ENCODE results near the gene NEDD4L. TPM values are rescaled to one million over a fixed set of nuclear protein-coding genes. Genes with fewer than 3 reads are reported as not detected.

The NEDD4L gene
- total and polyA plus RNA-seq, 2 experiments from 2014 or later, result 36.2 to 72.3 TPM

DNA sequence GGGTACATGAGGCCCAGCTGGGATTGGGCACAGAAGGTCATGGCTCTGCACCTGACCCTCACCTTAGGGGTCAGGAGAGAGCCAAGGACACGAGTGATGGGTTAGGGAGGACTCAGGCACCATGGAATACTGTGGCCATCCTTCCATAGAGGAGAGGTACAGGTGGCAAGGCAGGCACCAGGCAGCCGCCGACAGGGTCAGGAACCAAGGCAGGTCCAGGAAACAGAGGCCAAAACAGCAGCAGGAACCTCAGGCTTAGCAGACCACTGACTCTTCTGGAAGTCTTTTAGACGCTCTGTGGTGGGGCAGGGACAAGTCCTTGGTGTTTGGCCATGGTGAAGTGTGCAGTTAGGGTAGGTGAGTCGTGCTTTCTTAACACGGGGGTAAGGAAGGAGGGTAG is 128.0 kb downstream of the NEDD4L start:
- peaks cover 24% of the 10 kb centered on the region for H3K4me1 Mint-ChIP-seq
- H3K27ac ChIP-seq (ENCODE audit: low read depth), result no peak overlapping the region
- no peak overlapping the region for H3K4me3 ChIP-seq
- H3K9me2 ChIP-seq (ENCODE audit: insufficient read depth), result no peaks in the 10 kb centered on the region
- H3K36me3 Mint-ChIP-seq (ENCODE audit: low read depth), result peaks cover 4% of the 10 kb centered on the region; the same call in 2 of the 3 replicates
- peaks cover 14% of the 10 kb centered on the region for H3K4me1 ChIP-seq (ENCODE audit: insufficient read depth)
- no peak overlapping the region for H2AFZ ChIP-seq
- DNase-seq (ENCODE audit: low spot score) (no peak), ATAC-seq (no peak)
- H3K4me2 ChIP-seq, result no peak overlapping the region
- peaks cover 4% of the 10 kb centered on the region for H3K27me3 Mint-ChIP-seq (ENCODE audit: insufficient read depth, low read depth, poor library complexity)
- TF ChIP-seq CREB1 (CRISPR knock-in tag; IDR thresholded peaks at IDR 0.05; ENCODE audit: low read depth) (no peak), STAT1 (IDR thresholded peaks at IDR 0.05; ENCODE audit: unreplicated experiment) (no peak), ZNF462 (CRISPR knock-in tag; IDR thresholded peaks at IDR 0.05) (no peak), REST (IDR thresholded peaks at IDR 0.05; ENCODE audit: unreplicated experiment) (no peak)
- TF ChIP-seq, protein P1, sequence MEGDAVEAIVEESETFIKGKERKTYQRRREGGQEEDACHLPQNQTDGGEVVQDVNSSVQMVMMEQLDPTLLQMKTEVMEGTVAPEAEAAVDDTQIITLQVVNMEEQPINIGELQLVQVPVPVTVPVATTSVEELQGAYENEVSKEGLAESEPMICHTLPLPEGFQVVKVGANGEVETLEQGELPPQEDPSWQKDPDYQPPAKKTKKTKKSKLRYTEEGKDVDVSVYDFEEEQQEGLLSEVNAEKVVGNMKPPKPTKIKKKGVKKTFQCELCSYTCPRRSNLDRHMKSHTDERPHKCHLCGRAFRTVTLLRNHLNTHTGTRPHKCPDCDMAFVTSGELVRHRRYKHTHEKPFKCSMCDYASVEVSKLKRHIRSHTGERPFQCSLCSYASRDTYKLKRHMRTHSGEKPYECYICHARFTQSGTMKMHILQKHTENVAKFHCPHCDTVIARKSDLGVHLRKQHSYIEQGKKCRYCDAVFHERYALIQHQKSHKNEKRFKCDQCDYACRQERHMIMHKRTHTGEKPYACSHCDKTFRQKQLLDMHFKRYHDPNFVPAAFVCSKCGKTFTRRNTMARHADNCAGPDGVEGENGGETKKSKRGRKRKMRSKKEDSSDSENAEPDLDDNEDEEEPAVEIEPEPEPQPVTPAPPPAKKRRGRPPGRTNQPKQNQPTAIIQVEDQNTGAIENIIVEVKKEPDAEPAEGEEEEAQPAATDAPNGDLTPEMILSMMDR (conservative IDR thresholded peaks at IDR 0.05; ENCODE audit: low read depth in 2 of 2), result no peak
- no peaks in the 10 kb centered on the region for H3K9me3 Mint-ChIP-seq
- no peak overlapping the region for H3K4me3 Mint-ChIP-seq
- H3K27me3 ChIP-seq (ENCODE audit: insufficient read depth), result no peaks in the 10 kb centered on the region
- H3F3A ChIP-seq (replicated peaks; ENCODE audit: low read depth), result 0 out of 2 replicates have a peak, but pooled peaks cover 3% of the 10 kb centered on the region
- H3K79me2 ChIP-seq (replicated peaks; ENCODE audit: insufficient read depth), result peaks cover 21% of the 10 kb centered on the region; the same call in 1 of the 2 replicates
- no peak overlapping the region for H3K27ac Mint-ChIP-seq
- H4K20me1 ChIP-seq (replicated peaks; ENCODE audit: insufficient read depth), result peaks cover 6% of the 10 kb centered on the region; the same call in 1 of the 2 replicates
- H3K36me3 ChIP-seq (ENCODE audit: insufficient read depth), result no peaks in the 10 kb centered on the region
